HepG2 (cell line): ENCODE results near the gene UNC13D. TPM values are rescaled to one million over a fixed set of nuclear protein-coding genes. Genes with fewer than 3 reads are reported as not detected.

ENCODE experiments used
- ATAC-seq: fragments of 200-7000 bp; cut with Tn5 transposase; 3 replicates; pipeline ENCODE4 v1.9.1; 2020; ENCODE audit warnings: mild to moderate bottlenecking, moderate library complexity
- BruUV-seq: library from RNA; stranded (reverse); fragments of 400-500 nt; replicated peaks from 2 replicates; lab custom pipeline; 2021; lab: Mats Ljungman, UMichigan
- CTCF ChIA-PET: fragments of 300-600 bp; formaldehyde crosslinking; extraction: SDS; loops from one replicate; lab custom pipeline; 2021; ENCODE audit warnings: low total read pairs, inconsistent platforms, low intra/inter-chr PET ratio; lab: Yijun Ruan, JAX
- POLR2A ChIA-PET: fragments of 350-600 bp; sonication (Branson Sonifier 250); formaldehyde crosslinking; loops from one replicate; lab custom pipeline; 2020; ENCODE audit warnings: antibody characterized with exemption, inconsistent platforms; lab: Yijun Ruan, JAX
- DNase-seq: peaks from one replicate; pipeline ENCODE4 v3.0.0-alpha.2; 2015; ENCODE audit warnings: low spot score
- FAIRE-seq: peaks from 3 replicates; lab custom pipeline; 2011; peaks lifted over from hg19 to GRCh38; lab: Jason Lieb, UNC
- H2AFZ ChIP-seq: one replicate; pipeline ENCODE4 v1.6.1; 2011; ENCODE audit warnings: low read length, inconsistent platforms
- H3K27ac ChIP-seq: fragments of 300-600 bp; 3 replicates; pipeline ENCODE4 v1.8.0; 2011; ENCODE audit warnings: mixed run types, mild to moderate bottlenecking, mixed read lengths, low read length, inconsistent platforms; ENCODE audit not compliant: insufficient read depth; ENCODE audit errors: extremely low read length
- H3K27me3 ChIP-seq, 2 experiments: fragments of 200-600 bp in 1 of 2; 2 replicates in 1 of 2; 3 replicates in 1 of 2; pipeline versions ENCODE4 v1.6.0 to v1.8.0; 2011; ENCODE audit warnings: low read length in 2 of 2, mild to moderate bottlenecking in 2 of 2, moderate library complexity in 2 of 2, inconsistent platforms in 1 of 2; ENCODE audit not compliant: insufficient read depth in 2 of 2, control insufficient read depth in 1 of 2
- H3K36me3 ChIP-seq, 2 experiments: fragments of 200-600 bp in 1 of 2; replicated peaks in 1 of 2; 2 replicates in 1 of 2; 3 replicates in 1 of 2; pipeline versions ENCODE4 v1.5.1 to v1.8.0; 2011; ENCODE audit warnings: low read length in 2 of 2, inconsistent platforms in 1 of 2; ENCODE audit not compliant: insufficient read depth in 2 of 2, control insufficient read depth in 1 of 2
- H3K4me1 ChIP-seq: 2 replicates; pipeline ENCODE4 v1.5.1; 2012; ENCODE audit warnings: low read length, inconsistent platforms; ENCODE audit not compliant: insufficient read depth
- H3K4me2 ChIP-seq: 2 replicates; pipeline ENCODE4 v1.6.0; 2011; ENCODE audit warnings: low read depth, low read length, inconsistent platforms
- H3K4me3 ChIP-seq, 3 experiments: fragments of 200-600 bp in 1 of 3; sonication (generic), shearing (Covaris generic) in 1 of 3; replicated peaks in 1 of 3; 2 replicates each; pipeline ENCODE4 v1.5.1; 2011 to 2016; ENCODE audit warnings: low read length in 3 of 3, inconsistent platforms in 2 of 3, low read depth in 2 of 3, mild to moderate bottlenecking in 2 of 3, control low read depth in 1 of 3, mixed read lengths in 1 of 3; ENCODE audit not compliant: insufficient read depth in 1 of 3
- H3K79me2 ChIP-seq: one replicate; pipeline ENCODE4 v1.6.1; 2011; ENCODE audit warnings: low read length, inconsistent platforms; ENCODE audit not compliant: insufficient read depth
- H3K9ac ChIP-seq: 2 replicates; pipeline ENCODE4 v1.6.0; 2011; ENCODE audit warnings: mild to moderate bottlenecking, low read depth, low read length, inconsistent platforms; ENCODE audit not compliant: insufficient read depth
- H3K9me3 ChIP-seq: 2 replicates; pipeline ENCODE4 v1.5.1; 2012; ENCODE audit warnings: mild to moderate bottlenecking, low read length
- H4K20me1 ChIP-seq: 2 replicates; pipeline ENCODE4 v1.6.0; 2011; ENCODE audit warnings: inconsistent platforms, mild to moderate bottlenecking, low read length, moderate library complexity; ENCODE audit not compliant: insufficient read depth
- ELF1 ChIP-seq: sonication (generic); formaldehyde crosslinking; IDR thresholded peaks from 2 replicates; pipeline ENCODE4 v1.4.0; 2020; ENCODE audit warnings: missing genetic modification reagents
- KLF9 ChIP-seq: IDR thresholded peaks from 2 replicates; pipeline ENCODE4 v1.6.1; 2016; ENCODE audit warnings: low read depth
- ZNF20 ChIP-seq: sonication (generic); formaldehyde crosslinking; IDR thresholded peaks from 2 replicates; pipeline ENCODE4 v1.4.0; 2020; ENCODE audit warnings: mild to moderate bottlenecking, moderate library complexity, missing genetic modification reagents
- WGBS: methylation state at CpG from one replicate; pipeline ENCODE4 v1.1.6; 2017; ENCODE audit warnings: low lambda C conversion rate; 5-methylcytosine and 5-hydroxymethylcytosine counted together
- in situ Hi-C: cut with HindIII; loops from 2 replicates; pipeline ENCODE4 v1.10.0; 2017; ENCODE audit warnings: low pct_unique_long_range_greater_than_20kb; ENCODE audit not compliant: extremely low pct_ligation_motif_present
- intact Hi-C: fragments of 100-400 bp; cut with micrococcal nuclease; formaldehyde crosslinking; loops from one replicate; pipeline ENCODE4 v1.10.0; 2022; ENCODE audit not compliant: unreplicated experiment
- polyA plus RNA-seq, 8 experiments: library from polyadenylated mRNA; depleted of rRNA in 3 of 8; stranded (reverse) in 7 of 8; unstranded in 1 of 8; fragments of >200 nt; fragmentation: Illumina TruSeq in 4 of 8; extraction: Trizol in 4 of 8; gene quantifications; 2 replicates each; pipeline versions ENCODE4 v1.2.1 to v1.2.3, GENCODE V29; 2011 to 2016; ENCODE audit warnings: low read depth in 4 of 8, missing spikeins in 1 of 8, mixed read lengths in 1 of 8; ENCODE audit not compliant: insufficient read depth in 1 of 8
- total RNA-seq, 5 experiments: library from RNA; depleted of rRNA; stranded (reverse); fragments of >200 nt; fragmentation: Illumina TruSeq; extraction: Trizol; gene quantifications; 2 replicates each; pipeline ENCODE4 v1.2.3, GENCODE V29; 2016; ENCODE audit warnings: low read depth in 1 of 5
- TF ChIP-seq, protein P1 (sequence below): sonication (generic); formaldehyde crosslinking; IDR thresholded peaks from 2 replicates; pipeline ENCODE4 v1.4.0; 2020; ENCODE audit warnings: missing genetic modification reagents, mild to moderate bottlenecking, borderline replicate concordance
- TF ChIP-seq, protein P2 (sequence below): sonication (generic); formaldehyde crosslinking; IDR thresholded peaks from 2 replicates; pipeline ENCODE4 v1.4.0; 2020; ENCODE audit warnings: mild to moderate bottlenecking, missing genetic modification reagents
- TF ChIP-seq, protein P3 (sequence below): sonication (generic); formaldehyde crosslinking; IDR thresholded peaks from 2 replicates; pipeline ENCODE4 v1.9.0; 2022; ENCODE audit warnings: low read depth, missing genetic modification reagents

Gene UNC13D
- total and polyA plus RNA-seq, 2 of the 13 experiments (the other 11 are each of a cell fraction or from before 2014, with no cell fraction given), result 29.7 to 42.7 TPM

DNA sequence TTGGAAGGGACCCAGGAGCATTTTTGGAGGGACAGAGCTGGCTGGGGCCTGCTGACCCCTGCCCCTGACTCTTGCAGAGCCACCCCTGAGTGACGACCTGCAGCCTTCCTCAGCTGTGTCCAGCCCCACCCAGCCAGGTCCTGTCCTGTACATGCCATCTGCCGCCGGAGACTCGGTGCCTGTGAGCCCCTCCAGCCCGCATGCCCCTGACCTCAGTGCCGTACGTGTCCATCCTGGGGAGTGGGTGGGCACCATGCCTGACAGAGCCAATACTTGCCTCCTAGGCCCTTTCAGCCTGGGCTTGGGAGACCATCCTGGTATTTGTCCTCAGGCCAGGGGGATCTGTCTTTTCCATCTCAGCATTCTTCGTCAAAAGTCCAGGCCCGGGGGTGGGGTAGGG lies 27.5 kb downstream of the UNC13D start (continued):
- TF ChIP-seq, protein P1, sequence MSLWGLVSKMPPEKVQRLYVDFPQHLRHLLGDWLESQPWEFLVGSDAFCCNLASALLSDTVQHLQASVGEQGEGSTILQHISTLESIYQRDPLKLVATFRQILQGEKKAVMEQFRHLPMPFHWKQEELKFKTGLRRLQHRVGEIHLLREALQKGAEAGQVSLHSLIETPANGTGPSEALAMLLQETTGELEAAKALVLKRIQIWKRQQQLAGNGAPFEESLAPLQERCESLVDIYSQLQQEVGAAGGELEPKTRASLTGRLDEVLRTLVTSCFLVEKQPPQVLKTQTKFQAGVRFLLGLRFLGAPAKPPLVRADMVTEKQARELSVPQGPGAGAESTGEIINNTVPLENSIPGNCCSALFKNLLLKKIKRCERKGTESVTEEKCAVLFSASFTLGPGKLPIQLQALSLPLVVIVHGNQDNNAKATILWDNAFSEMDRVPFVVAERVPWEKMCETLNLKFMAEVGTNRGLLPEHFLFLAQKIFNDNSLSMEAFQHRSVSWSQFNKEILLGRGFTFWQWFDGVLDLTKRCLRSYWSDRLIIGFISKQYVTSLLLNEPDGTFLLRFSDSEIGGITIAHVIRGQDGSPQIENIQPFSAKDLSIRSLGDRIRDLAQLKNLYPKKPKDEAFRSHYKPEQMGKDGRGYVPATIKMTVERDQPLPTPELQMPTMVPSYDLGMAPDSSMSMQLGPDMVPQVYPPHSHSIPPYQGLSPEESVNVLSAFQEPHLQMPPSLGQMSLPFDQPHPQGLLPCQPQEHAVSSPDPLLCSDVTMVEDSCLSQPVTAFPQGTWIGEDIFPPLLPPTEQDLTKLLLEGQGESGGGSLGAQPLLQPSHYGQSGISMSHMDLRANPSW (CRISPR knock-in tag), result no peak
- TF ChIP-seq ZNF20 (CRISPR knock-in tag) (no peak), ELF1 (CRISPR knock-in tag) (no peak), KLF9 (CRISPR knock-in tag) (no peak)

DNA sequence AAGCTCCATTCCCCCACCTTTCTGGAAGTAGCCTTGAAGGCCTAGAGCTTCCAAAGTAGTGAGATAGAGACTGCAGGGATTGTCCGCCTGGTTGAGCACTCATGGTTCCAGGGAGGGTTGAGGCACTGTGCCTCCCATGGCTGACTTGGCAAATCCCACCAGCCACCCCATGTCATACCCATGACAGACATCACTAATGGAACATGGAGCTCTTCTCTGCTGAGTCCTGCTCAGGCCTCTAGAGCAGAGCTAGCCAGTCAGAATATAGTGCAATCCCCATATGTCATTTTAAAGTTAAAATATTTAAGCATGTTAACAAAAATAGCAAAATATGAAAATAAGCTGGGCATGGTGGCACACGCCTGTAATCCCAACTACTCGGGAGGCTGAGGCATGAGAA lies 28.8 kb downstream of the UNC13D start:
- FAIRE-seq (no peak), DNase-seq (no peak), ATAC-seq (no peak)
- in situ Hi-C loops, result no loop called here
- ChIA-PET CTCF (no interaction called here), POLR2A (interaction anchor here (1.6 to 4.4 kb wide), 3 partner anchors 10 to 36 kb away, joined by 3 to 20 read pairs (median 4); partner anchors contain the start of gene UNC13D)
- peaks cover 62 to 91% of the 10 kb centered on the region in 2 experiments for H3K36me3 ChIP-seq
- no peaks in the 10 kb centered on the region for H3K9me3 ChIP-seq
- H3K79me2 ChIP-seq, result no peaks in the 10 kb centered on the region
- no peak overlapping the region for H2AFZ ChIP-seq
- H3K4me1 ChIP-seq, result no peaks in the 10 kb centered on the region
- over 99% methylated on average over 3 of the region's 3 CpGs for WGBS
- no peak overlapping the region for H3K4me3 ChIP-seq
- H4K20me1 ChIP-seq, result no peaks in the 10 kb centered on the region
- no peak overlapping the region for H3K4me2 ChIP-seq
- BruUV-seq, result no TSS peak
- H3K9ac ChIP-seq, result no peak overlapping the region
- H3K27me3 ChIP-seq, result no peaks in the 10 kb centered on the region
- intact Hi-C loops, result no loop called here
- H3K27ac ChIP-seq, result no peak overlapping the region
- TF ChIP-seq, protein P2, sequence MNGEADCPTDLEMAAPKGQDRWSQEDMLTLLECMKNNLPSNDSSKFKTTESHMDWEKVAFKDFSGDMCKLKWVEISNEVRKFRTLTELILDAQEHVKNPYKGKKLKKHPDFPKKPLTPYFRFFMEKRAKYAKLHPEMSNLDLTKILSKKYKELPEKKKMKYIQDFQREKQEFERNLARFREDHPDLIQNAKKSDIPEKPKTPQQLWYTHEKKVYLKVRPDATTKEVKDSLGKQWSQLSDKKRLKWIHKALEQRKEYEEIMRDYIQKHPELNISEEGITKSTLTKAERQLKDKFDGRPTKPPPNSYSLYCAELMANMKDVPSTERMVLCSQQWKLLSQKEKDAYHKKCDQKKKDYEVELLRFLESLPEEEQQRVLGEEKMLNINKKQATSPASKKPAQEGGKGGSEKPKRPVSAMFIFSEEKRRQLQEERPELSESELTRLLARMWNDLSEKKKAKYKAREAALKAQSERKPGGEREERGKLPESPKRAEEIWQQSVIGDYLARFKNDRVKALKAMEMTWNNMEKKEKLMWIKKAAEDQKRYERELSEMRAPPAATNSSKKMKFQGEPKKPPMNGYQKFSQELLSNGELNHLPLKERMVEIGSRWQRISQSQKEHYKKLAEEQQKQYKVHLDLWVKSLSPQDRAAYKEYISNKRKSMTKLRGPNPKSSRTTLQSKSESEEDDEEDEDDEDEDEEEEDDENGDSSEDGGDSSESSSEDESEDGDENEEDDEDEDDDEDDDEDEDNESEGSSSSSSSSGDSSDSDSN (CRISPR knock-in tag), result no peak
- TF ChIP-seq, protein P3, sequence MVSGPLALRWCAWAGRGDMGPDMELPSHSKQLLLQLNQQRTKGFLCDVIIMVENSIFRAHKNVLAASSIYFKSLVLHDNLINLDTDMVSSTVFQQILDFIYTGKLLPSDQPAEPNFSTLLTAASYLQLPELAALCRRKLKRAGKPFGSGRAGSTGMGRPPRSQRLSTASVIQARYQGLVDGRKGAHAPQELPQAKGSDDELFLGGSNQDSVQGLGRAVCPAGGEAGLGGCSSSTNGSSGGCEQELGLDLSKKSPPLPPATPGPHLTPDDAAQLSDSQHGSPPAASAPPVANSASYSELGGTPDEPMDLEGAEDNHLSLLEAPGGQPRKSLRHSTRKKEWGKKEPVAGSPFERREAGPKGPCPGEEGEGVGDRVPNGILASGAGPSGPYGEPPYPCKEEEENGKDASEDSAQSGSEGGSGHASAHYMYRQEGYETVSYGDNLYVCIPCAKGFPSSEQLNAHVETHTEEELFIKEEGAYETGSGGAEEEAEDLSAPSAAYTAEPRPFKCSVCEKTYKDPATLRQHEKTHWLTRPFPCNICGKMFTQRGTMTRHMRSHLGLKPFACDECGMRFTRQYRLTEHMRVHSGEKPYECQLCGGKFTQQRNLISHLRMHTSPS (CRISPR knock-in tag), result no peak
